Hepatocyte (in vitro differentiated cells): Measurements from ENCODE around the gene GABBR2.

Source experiments
- CTCF ChIP-seq: fragments of 200-600 bp; sonication (generic); IDR thresholded peaks from 2 replicates; pipeline ENCODE4 v1.5.1; 2016; ENCODE audit warnings: antibody characterized with exemption, mild to moderate bottlenecking; ENCODE audit not compliant: poor library complexity
- EZH2 ChIP-seq: fragments of 200-600 bp; sonication (generic); IDR thresholded peaks from 2 replicates; pipeline ENCODE4 v1.6.1; 2016; ENCODE audit warnings: antibody characterized with exemption, mild to moderate bottlenecking, borderline replicate concordance

GRCh38 chr9:98516897-98517503 is 191.7 kb downstream of the GABBR2 start:
- TF ChIP-seq EZH2, result no peak
- TF ChIP-seq CTCF, result no peak
